CD4-positive, alpha-beta T cell (primary cell): ENCODE data around the gene PLXNA2. TPM values are rescaled to one million over a fixed set of nuclear protein-coding genes. Genes with fewer than 3 reads are reported as not detected.

Experiments
- ATAC-seq: fragments of 200-7000 bp; cut with Tn5 transposase; one replicate; pipeline ENCODE4 v1.10.0; 2022; ENCODE audit warnings: mild to moderate bottlenecking; ENCODE audit not compliant: poor library complexity
- CTCF ChIA-PET: fragments of 350-600 bp; sonication (Branson Sonifier 250); formaldehyde crosslinking; loops from one replicate; lab custom pipeline; 2021; ENCODE audit warnings: antibody characterized with exemption, inconsistent platforms; lab: Charles Lee
- POLR2A ChIA-PET: fragments of 350-600 bp; sonication (Branson Sonifier 250); formaldehyde crosslinking; loops from one replicate; lab custom pipeline; 2021; ENCODE audit warnings: antibody characterized with exemption, inconsistent platforms; lab: Charles Lee
- DNase-seq, 14 experiments: peaks; one replicate each; pipeline ENCODE4 v3.0.0-alpha.2; 2013 to 2020; ENCODE audit warnings: mixed read lengths in 2 of 14
- H3K27ac ChIP-seq, 2 donors: one replicate each; pipeline versions ENCODE4 v1.5.1 to v1.7.0; 2013; ENCODE audit warnings: low read length in 2 of 2, low read depth in 1 of 2, mild to moderate bottlenecking in 1 of 2
- H3K27me3 ChIP-seq, 2 experiments: 1 replicate in 1 of 2; 2 replicates in 1 of 2; pipeline versions ENCODE4 v1.6.1 to v1.7.0; 2013; ENCODE audit warnings: low read length in 2 of 2, control low read depth in 1 of 2, mild to moderate bottlenecking in 1 of 2, moderate library complexity in 1 of 2; ENCODE audit not compliant: insufficient read depth in 2 of 2, control insufficient read depth in 1 of 2
- H3K36me3 ChIP-seq: one replicate; pipeline ENCODE4 v1.6.1; 2013; ENCODE audit warnings: low read length, control low read depth; ENCODE audit not compliant: insufficient read depth
- H3K4me1 ChIP-seq: one replicate; pipeline ENCODE4 v1.6.1; 2013; ENCODE audit warnings: low read length, control low read depth; ENCODE audit not compliant: insufficient read depth
- H3K4me3 ChIP-seq: one replicate; pipeline ENCODE4 v1.5.1; 2013; ENCODE audit warnings: mild to moderate bottlenecking, low read length, moderate library complexity
- H3K9me3 ChIP-seq, 2 experiments: 1 replicate in 1 of 2; 2 replicates in 1 of 2; pipeline versions ENCODE4 v1.6.1 to v1.7.0; 2013; ENCODE audit warnings: low read length in 2 of 2, mild to moderate bottlenecking in 2 of 2, control low read depth in 1 of 2, moderate library complexity in 1 of 2; ENCODE audit not compliant: control insufficient read depth in 1 of 2, insufficient read depth in 1 of 2
- H3K27ac Mint-ChIP-seq: one replicate; pipeline ENCODE4 v1.8.0; 2020; ENCODE audit warnings: mixed read lengths
- H3K27me3 Mint-ChIP-seq: one replicate; pipeline ENCODE4 v1.8.0; 2021; ENCODE audit warnings: mixed read lengths
- H3K36me3 Mint-ChIP-seq: one replicate; pipeline ENCODE4 v1.8.0; 2021; ENCODE audit warnings: low read depth, mixed read lengths
- H3K4me1 Mint-ChIP-seq: one replicate; pipeline ENCODE4 v1.8.0; 2021; ENCODE audit warnings: low read depth, mixed read lengths
- H3K4me3 Mint-ChIP-seq: one replicate; pipeline ENCODE4 v1.8.0; 2020; ENCODE audit warnings: mild to moderate bottlenecking, mixed read lengths
- H3K9me3 Mint-ChIP-seq: one replicate; pipeline ENCODE4 v1.8.0; 2020; ENCODE audit warnings: mixed read lengths
- CTCF ChIP-seq: fragments of 200-600 bp; IDR thresholded peaks from one replicate; pipeline ENCODE4 v1.8.0; 2022; ENCODE audit warnings: antibody characterized with exemption, mild to moderate bottlenecking
- intact Hi-C, 2 experiments: fragments of 100-400 bp; cut with DNase I in 1 of 2; cut with micrococcal nuclease in 1 of 2; formaldehyde crosslinking; loops; one replicate each; pipeline versions ENCODE4 v1.15.1 to v1.9.0; 2023 to 2025; cut with DNase I, micrococcal nuclease
- total RNA-seq, 174 experiments: library from RNA in 2 of 174; stranded (reverse) in 2 of 174; gene quantifications; one replicate each; pipeline ENCODE4 v1.2.3 and lab custom pipeline; 2021 to 2026

PLXNA2 gene
- total RNA-seq, 2 experiments from 2014 or later: 0.75 to 0.77 TPM

- Histone ChIP-seq H3K27me3 (no peaks in the 10 kb centered on the region), H3K36me3 (no peaks in the 10 kb centered on the region), H3K4me3 (no peak overlapping the region), H3K4me1 (no peaks in the 10 kb centered on the region), H3K9me3 (no peaks in the 10 kb centered on the region), H3K27ac (no peak overlapping the region)
- TF ChIP-seq CTCF: no peak
- Mint-ChIP-seq H3K36me3 (no peaks in the 10 kb centered on the region), H3K27ac (no peak overlapping the region), H3K4me3 (no peak overlapping the region), H3K9me3 (no peaks in the 10 kb centered on the region), H3K27me3 (peaks cover 4% of the 10 kb centered on the region), H3K4me1 (peaks cover 1% of the 10 kb centered on the region)
- ChIA-PET CTCF (interaction anchor here (4.3 kb wide), 1 partner anchor 71 kb away, joined by 24 read pairs; no protein-coding TSS in a partner anchor), POLR2A (no interaction called here)
- intact Hi-C loops: no loop called here
- no peak for DNase-seq
- no peak for ATAC-seq
Observed at GRCh38 chr1:208093046-208093445, 151.1 kb downstream of the PLXNA2 start.

DNA sequence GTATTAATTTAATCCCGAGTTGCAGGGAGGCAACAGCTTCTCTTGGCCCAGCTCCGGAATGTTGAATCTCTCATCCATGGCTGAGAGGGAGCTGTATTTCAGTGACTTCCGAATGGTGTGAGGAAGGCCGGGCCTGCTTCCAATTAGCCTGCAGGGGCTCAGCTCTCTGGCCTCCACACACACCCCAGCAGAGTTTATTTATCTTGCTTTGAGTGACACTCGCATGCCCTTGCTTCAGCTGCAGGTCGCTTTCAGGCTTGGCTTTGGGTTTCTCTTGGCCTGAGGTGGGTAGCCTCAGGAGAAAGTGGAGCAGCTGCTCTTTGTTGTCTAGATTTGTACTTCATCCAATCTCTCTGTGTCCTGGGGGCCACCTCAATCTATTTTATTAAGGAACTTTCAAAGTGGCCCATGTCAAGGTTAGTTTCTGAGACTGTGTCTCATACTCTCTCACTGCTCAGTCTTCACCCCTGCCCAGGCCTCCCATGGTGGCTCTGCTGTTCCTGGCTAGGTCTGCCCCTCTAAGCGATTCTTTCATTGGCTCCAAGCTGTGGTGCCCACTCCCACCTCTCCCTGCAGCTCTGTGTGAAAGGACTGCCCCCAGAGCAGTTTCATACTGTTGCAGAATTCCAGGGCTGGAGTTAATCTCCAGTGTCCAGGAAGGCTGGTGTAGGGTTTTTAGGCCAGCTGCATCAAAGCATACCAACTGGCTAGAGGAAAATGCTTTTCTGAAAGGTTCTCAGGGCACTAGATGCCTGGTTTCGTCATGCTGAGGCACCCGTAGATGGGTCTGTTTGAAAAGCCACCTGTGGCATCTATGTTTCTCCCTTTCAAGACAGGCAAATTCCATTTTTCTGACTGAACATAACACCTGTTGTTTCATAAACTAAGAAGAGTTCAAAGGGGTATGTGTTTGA lies 153.5 kb downstream of the PLXNA2 start:
- Histone ChIP-seq H3K27me3 (no peaks in the 10 kb centered on the region), H3K4me1 (peaks cover 9% of the 10 kb centered on the region), H3K9me3 (no peaks in the 10 kb centered on the region), H3K36me3 (no peaks in the 10 kb centered on the region), H3K4me3 (no peak overlapping the region), H3K27ac (no peak overlapping the region)
- no peak for TF ChIP-seq CTCF
- Mint-ChIP-seq H3K9me3 (no peaks in the 10 kb centered on the region), H3K4me1 (peaks cover 25% of the 10 kb centered on the region), H3K36me3 (peaks cover 4% of the 10 kb centered on the region), H3K27me3 (peaks cover 4% of the 10 kb centered on the region), H3K27ac (no peak overlapping the region), H3K4me3 (no peak overlapping the region)
- ATAC-seq: no peak
- ChIA-PET CTCF (no interaction called here), POLR2A (interaction anchor here (0.6 kb wide), 1 partner anchor 64 kb away, joined by 3 read pairs; no protein-coding TSS in a partner anchor)
- intact Hi-C loops: no loop called here
- DNase-seq: no peak

- H3K27ac Mint-ChIP-seq: no peak overlapping the region
Observed at GRCh38 chr1:208089761-208090370, 154.3 kb downstream of the PLXNA2 start.

More at GRCh38 chr1:208089761-208090370, 154.3 kb downstream of the PLXNA2 start:
- H3K4me3 Mint-ChIP-seq: no peak overlapping the region
- DNase-seq: no peak
- peaks cover 29% of the 10 kb centered on the region for H3K4me1 Mint-ChIP-seq
- TF ChIP-seq CTCF: no peak
- ChIA-PET CTCF (no interaction called here), POLR2A (no interaction called here)
- H3K36me3 Mint-ChIP-seq: peaks cover 4% of the 10 kb centered on the region
- ATAC-seq: no peak
- peaks cover 4% of the 10 kb centered on the region for H3K27me3 Mint-ChIP-seq
- no peaks in the 10 kb centered on the region for H3K9me3 Mint-ChIP-seq
- Histone ChIP-seq H3K36me3 (no peaks in the 10 kb centered on the region), H3K9me3 (no peaks in the 10 kb centered on the region), H3K27ac (no peak overlapping the region), H3K4me1 (peaks cover 12% of the 10 kb centered on the region), H3K27me3 (no peaks in the 10 kb centered on the region), H3K4me3 (no peak overlapping the region)
- intact Hi-C loops: no loop called here
